Transverse colon (tissue), 4 donors: ENCODE results near the gene SNRPA. TPM values are rescaled to one million over a fixed set of nuclear protein-coding genes. Genes with fewer than 3 reads are reported as not detected.

Experiments used
- DNase-seq: peaks from one replicate; pipeline ENCODE4 v3.0.0-alpha.2; 2019
- H3K27ac ChIP-seq, 4 donors: fragments of 200-600 bp; sonication (generic); 2 replicates each; pipeline ENCODE4 v1.5.1; 2016 to 2018; ENCODE audit warnings: inconsistent platforms in 4 of 4
- H3K27me3 ChIP-seq: fragments of 200-600 bp; sonication (generic); 2 replicates; pipeline ENCODE4 v1.5.1; 2017; ENCODE audit warnings: inconsistent platforms
- H3K36me3 ChIP-seq, 4 donors: fragments of 200-600 bp; sonication (generic); 2 replicates each; pipeline ENCODE4 v1.5.1; 2017 to 2019; ENCODE audit warnings: inconsistent platforms in 4 of 4
- H3K4me1 ChIP-seq, 4 donors: fragments of 200-600 bp; sonication (generic); 2 replicates each; pipeline ENCODE4 v1.5.1; 2017 to 2020; ENCODE audit warnings: inconsistent platforms in 4 of 4
- H3K4me3 ChIP-seq, 4 donors: fragments of 200-600 bp; sonication (generic); 1 replicate in 1 of 4; 2 replicates in 3 of 4; pipeline versions ENCODE4 v1.5.1 to v1.6.1; 2017 to 2019; ENCODE audit warnings: inconsistent platforms in 4 of 4
- H3K9me3 ChIP-seq, 2 donors: fragments of 200-600 bp; sonication (generic); 2 replicates each; pipeline ENCODE4 v1.5.1; 2017 to 2019; ENCODE audit warnings: inconsistent platforms in 2 of 2
- EP300 ChIP-seq: sonication (generic); formaldehyde crosslinking; IDR thresholded peaks from one replicate; pipeline ENCODE4 v1.6.1; 2017; ENCODE audit warnings: antibody characterized with exemption, low read depth
- POLR2A ChIP-seq: fragments of 450-650 bp; IDR thresholded peaks from one replicate; pipeline ENCODE4 v1.6.1; 2016; ENCODE audit warnings: antibody characterized with exemption, mild to moderate bottlenecking, moderate library complexity
- POLR2AphosphoS5 ChIP-seq, 3 donors: sonication (generic); formaldehyde crosslinking; IDR thresholded peaks; one replicate each; pipeline ENCODE4 v1.6.1; 2016; ENCODE audit warnings: antibody characterized with exemption in 3 of 3
- WGBS, 2 donors: methylation state at CpG; one replicate each; pipeline ENCODE4 v1.1.5; 2018; ENCODE audit warnings: low coverage in 1 of 2; 5-methylcytosine and 5-hydroxymethylcytosine counted together
- in situ Hi-C, 4 donors: fragments of 200-750 bp; cut with MboI; loops; one replicate each; pipeline versions ENCODE4 v1.15.0 to v1.15.1; 2017; ENCODE audit warnings: low sequenced_read_pairs in 3 of 4, low pct_ligation_motif_present in 1 of 4, low pct_unique_long_range_greater_than_20kb in 1 of 4
- intact Hi-C: fragments of 100-400 bp; cut with DNase I; formaldehyde crosslinking; loops from one replicate; pipeline ENCODE4 v1.15.1; 2023; ENCODE audit warnings: low total_unique reads
- total RNA-seq, 4 donors: library from RNA; depleted of rRNA; stranded (reverse); fragments of >200 nt; gene quantifications; one replicate each; pipeline ENCODE4 v1.1.0, GENCODE V29; 2016
- TF ChIP-seq, protein P1 (sequence below), 5 experiments: fragments of 200-600 bp in 3 of 5; fragments of 450-650 bp in 2 of 5; sonication (generic) in 3 of 5; IDR thresholded peaks; 1 replicate in 2 of 5; 2 replicates in 3 of 5; pipeline ENCODE4 v1.5.1; 2016 to 2017; ENCODE audit warnings: antibody characterized with exemption in 5 of 5, inconsistent platforms in 3 of 5, mild to moderate bottlenecking in 2 of 5, moderate library complexity in 1 of 5

Gene SNRPA
- total RNA-seq, 4 donors from 2014 or later = 45.1 to 85.3 (median 65.6) TPM

DNA sequence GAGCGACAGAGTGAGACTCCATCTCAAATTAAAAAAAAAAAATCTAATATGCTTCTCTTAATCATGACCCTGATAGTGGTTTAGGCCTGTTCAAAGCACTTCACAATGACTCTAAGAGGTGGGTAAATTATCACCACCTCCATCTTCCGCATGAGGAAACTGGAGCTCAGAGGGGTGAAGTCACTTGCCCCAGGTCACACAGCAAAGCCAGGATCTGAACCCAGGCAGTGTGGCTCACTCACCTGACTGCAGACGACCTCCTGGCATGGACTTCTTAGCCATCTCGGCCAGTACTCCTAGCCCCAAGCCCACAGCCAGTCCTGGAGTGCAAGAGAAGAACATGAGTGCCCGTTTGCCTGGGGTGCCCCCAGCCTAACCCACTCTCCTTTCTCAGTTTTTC, 41.2 kb upstream of the SNRPA start:
- Histone ChIP-seq H3K36me3 (peaks cover 0 to 32% (median 10%) of the 10 kb centered on the region in 4 donors), H3K4me3 (no peak overlapping the region), H3K9me3 (no peaks in the 10 kb centered on the region), H3K4me1 (peaks cover 6 to 9% (median 8%) of the 10 kb centered on the region in 4 donors), H3K27ac (no peak overlapping the region), H3K27me3 (no peaks in the 10 kb centered on the region)
- in situ Hi-C loops = loop anchor here in 1 of 4 donors (25.0 kb wide), 1 partner anchor 102 kb away; no protein-coding TSS in a partner anchor
- 92 to 100% methylated on average over 2 to 5 of the region's 5 CpGs for WGBS, 2 donors
- TF ChIP-seq POLR2A (no peak), POLR2AphosphoS5 (IDR thresholded peaks at IDR 0.05) (no peak), EP300 (no peak)
- TF ChIP-seq, protein P1, sequence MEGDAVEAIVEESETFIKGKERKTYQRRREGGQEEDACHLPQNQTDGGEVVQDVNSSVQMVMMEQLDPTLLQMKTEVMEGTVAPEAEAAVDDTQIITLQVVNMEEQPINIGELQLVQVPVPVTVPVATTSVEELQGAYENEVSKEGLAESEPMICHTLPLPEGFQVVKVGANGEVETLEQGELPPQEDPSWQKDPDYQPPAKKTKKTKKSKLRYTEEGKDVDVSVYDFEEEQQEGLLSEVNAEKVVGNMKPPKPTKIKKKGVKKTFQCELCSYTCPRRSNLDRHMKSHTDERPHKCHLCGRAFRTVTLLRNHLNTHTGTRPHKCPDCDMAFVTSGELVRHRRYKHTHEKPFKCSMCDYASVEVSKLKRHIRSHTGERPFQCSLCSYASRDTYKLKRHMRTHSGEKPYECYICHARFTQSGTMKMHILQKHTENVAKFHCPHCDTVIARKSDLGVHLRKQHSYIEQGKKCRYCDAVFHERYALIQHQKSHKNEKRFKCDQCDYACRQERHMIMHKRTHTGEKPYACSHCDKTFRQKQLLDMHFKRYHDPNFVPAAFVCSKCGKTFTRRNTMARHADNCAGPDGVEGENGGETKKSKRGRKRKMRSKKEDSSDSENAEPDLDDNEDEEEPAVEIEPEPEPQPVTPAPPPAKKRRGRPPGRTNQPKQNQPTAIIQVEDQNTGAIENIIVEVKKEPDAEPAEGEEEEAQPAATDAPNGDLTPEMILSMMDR (IDR thresholded peaks at IDR 0.05) = no peak
- no peak for DNase-seq
- intact Hi-C loops = loop anchor here (10.0 kb wide), 1 partner anchor 95 kb away; no protein-coding TSS in a partner anchor

GRCh38 chr19:40713939-40714338, 37.1 kb upstream of the SNRPA start:
- 85% methylated on average over 9 of the region's 11 CpGs; no CpG with 5 or more reads in 1 of the 2 donors for WGBS, 2 donors
- peak overlapping the region; percentile 94 to 99 (median 98) for H3K27ac ChIP-seq
- DNase-seq = no peak
- no peak for TF ChIP-seq POLR2A
- TF ChIP-seq, protein P1 (IDR thresholded peaks at IDR 0.05) = no peak
- no peaks in the 10 kb centered on the region for H3K9me3 ChIP-seq
- no peaks in the 10 kb centered on the region for H3K27me3 ChIP-seq
- H3K4me1 ChIP-seq = peaks cover 6 to 40% (median 26%) of the 10 kb centered on the region in 4 donors
- H3K4me3 ChIP-seq = peak overlapping the region in 1 of 4 donors; percentile 96
- intact Hi-C loops = loop anchor here (10.0 kb wide), 1 partner anchor 91 kb away; no protein-coding TSS in a partner anchor
- peaks cover 0 to 23% (median 3%) of the 10 kb centered on the region in 4 donors for H3K36me3 ChIP-seq
- in situ Hi-C loops = loop anchor here in 1 of 4 donors (25.0 kb wide), 1 partner anchor 98 kb away; no protein-coding TSS in a partner anchor

DNA sequence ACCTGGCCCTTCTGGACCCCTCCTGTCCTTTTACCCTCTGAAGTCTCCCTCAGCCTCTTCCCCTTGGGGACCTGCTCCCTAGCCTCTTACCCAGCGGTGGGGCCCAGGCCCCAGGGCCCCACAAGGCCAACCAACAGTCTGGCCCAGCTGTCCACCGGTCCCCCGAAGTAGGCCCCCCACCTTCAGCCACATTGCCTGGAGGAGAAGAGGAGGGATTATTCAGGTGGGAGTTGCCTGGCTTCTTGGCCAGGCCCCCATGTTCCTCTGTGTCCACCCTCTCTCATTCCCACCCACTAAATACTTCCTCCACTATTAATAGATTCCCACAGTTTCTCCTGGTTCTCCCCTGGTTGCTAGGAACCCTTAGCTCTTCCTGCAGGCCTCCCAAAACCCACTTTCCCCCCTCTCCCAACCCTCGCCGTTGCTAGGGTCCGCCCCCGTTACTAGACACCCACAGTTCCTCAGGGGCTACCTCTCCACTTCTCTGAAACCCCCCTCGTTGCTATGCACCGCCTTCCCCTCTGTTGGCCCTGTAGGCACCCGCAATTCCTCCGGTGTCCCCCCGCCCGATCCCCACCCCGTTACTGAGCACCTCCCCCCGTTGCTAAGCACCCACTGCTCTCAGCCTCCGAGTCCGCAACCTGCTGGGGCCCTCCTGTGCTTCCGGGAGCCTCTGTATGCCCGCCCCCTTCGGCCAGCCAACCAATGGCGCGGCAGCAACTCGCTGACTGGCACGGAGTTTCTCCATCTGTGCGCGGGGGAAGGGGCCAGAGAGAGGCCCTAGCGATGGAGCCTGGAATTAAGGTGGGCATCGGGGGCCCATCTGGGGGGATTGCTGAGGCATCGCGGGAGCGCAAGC, 36.3 kb upstream of the SNRPA start:
- H3K27ac ChIP-seq = peak overlapping the region; percentile 94 to 99 (median 98)
- peak overlapping the region; percentile 36 to 96 (median 66) for H3K4me3 ChIP-seq
- no peaks in the 10 kb centered on the region for H3K9me3 ChIP-seq
- in situ Hi-C loops (loop anchor here in 2 of 4 donors (5.0 to 25.0 kb wide), 2 partner anchors 38 to 98 kb away; partner anchors contain the start of genes ACTMAP (in 1 of the 2) and SNRPA (in 1 of the 2)), intact Hi-C loops (loop anchor here (10.0 kb wide), 1 partner anchor 90 kb away; no protein-coding TSS in a partner anchor)
- 0 to 2% methylated on average over 1 to 31 of the region's 31 CpGs for WGBS, 2 donors
- TF ChIP-seq EP300 = no peak
- TF ChIP-seq, protein P1 (IDR thresholded peaks at IDR 0.05) = no peak
- TF ChIP-seq POLR2A = no peak
- peak in 1 of 3 donors; percentile 21 for TF ChIP-seq POLR2AphosphoS5 (IDR thresholded peaks at IDR 0.05)
- no peaks in the 10 kb centered on the region for H3K27me3 ChIP-seq
- peaks cover 0 to 16% (median under 1%) of the 10 kb centered on the region in 4 donors for H3K36me3 ChIP-seq
- peaks cover 10 to 47% (median 32%) of the 10 kb centered on the region in 4 donors for H3K4me1 ChIP-seq
- peak; percentile 97 for DNase-seq

DNA sequence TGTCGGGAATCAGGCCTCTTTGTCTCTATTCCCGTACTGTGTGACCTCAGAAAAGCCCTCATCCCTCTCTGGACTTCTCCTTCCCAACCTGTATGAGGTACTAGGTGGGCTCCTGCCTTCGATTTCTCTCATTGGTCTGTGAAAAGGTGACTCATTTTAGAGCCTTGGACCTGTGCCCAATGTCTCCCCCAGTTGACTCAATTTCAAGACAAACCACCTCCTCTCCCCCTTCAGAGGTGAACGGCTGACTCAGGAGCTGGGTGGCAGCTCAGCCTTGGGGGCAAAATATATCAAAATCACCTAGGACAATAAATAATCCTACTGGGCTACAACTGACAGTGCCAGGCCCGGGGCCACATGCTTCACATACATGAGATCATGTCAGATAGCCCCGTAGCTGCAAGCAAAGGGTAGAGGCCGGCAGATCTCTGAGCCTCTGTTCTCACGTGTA, 34.9 kb upstream of the SNRPA start:
- intact Hi-C loops = loop anchor here (10.0 kb wide), 1 partner anchor 89 kb away; no protein-coding TSS in a partner anchor
- Histone ChIP-seq H3K4me3 (peak overlapping the region; percentile 68 to 96 (median 88)), H3K27me3 (no peaks in the 10 kb centered on the region), H3K36me3 (peaks cover 0 to 3% (median 0%) of the 10 kb centered on the region in 4 donors), H3K9me3 (no peaks in the 10 kb centered on the region), H3K4me1 (peaks cover 15 to 60% (median 46%) of the 10 kb centered on the region in 4 donors), H3K27ac (peak overlapping the region; percentile 94 to 99 (median 98))
- no peak for DNase-seq
- TF ChIP-seq POLR2AphosphoS5 (IDR thresholded peaks at IDR 0.05) = no peak
- TF ChIP-seq, protein P1 (IDR thresholded peaks at IDR 0.05) = peak in 1 of 5 experiments; percentile 9
- TF ChIP-seq EP300 = no peak
- TF ChIP-seq POLR2A = no peak
- 4% methylated on average over 4 to 8 of the region's 8 CpGs for WGBS, 2 donors
- in situ Hi-C loops = loop anchor here in 2 of 4 donors (5.0 to 25.0 kb wide), 2 partner anchors 36 to 96 kb away; partner anchors contain the start of genes ACTMAP (in 1 of the 2) and SNRPA (in 1 of the 2)
